Naive thymus-derived CD4-positive, alpha-beta T cell (primary cell): Measurements from ENCODE around the gene FIGN. TPM values are rescaled to one million over a fixed set of nuclear protein-coding genes. Genes with fewer than 3 reads are reported as not detected.

Source experiments
- ATAC-seq: fragments of 150-1000 bp; cut with Tn5 transposase; 2 replicates; pipeline ENCODE4 v1.10.0; 2021; ENCODE audit warnings: mild to moderate bottlenecking, moderate library complexity
- CTCF ChIA-PET: fragments of 350-600 bp; sonication (Branson Sonifier 250); formaldehyde crosslinking; loops from one replicate; lab custom pipeline; 2021; ENCODE audit warnings: antibody characterized with exemption; lab: Charles Lee
- POLR2A ChIA-PET: fragments of 350-600 bp; sonication (Branson Sonifier 250); formaldehyde crosslinking; loops from one replicate; lab custom pipeline; 2021; ENCODE audit warnings: antibody characterized with exemption, inconsistent platforms; lab: Charles Lee
- DNase-seq, 9 donors: peaks; one replicate each; pipeline versions ENCODE4 v3.0.0 to v3.0.0-alpha.2; 2020 to 2022; ENCODE audit warnings: mixed read lengths in 1 of 9
- H3K27ac ChIP-seq: one replicate; pipeline ENCODE4 v1.7.0; 2013; ENCODE audit warnings: mild to moderate bottlenecking, low read depth, low read length, moderate library complexity
- H3K27me3 ChIP-seq, 2 donors: one replicate each; pipeline ENCODE4 v1.7.0; 2013; ENCODE audit warnings: low read length in 2 of 2, mild to moderate bottlenecking in 2 of 2, moderate library complexity in 2 of 2; ENCODE audit not compliant: control insufficient read depth in 2 of 2, insufficient read depth in 2 of 2
- H3K36me3 ChIP-seq, 3 experiments: 1 replicate in 2 of 3; 2 replicates in 1 of 3; pipeline ENCODE4 v1.7.0; 2013; ENCODE audit warnings: low read length in 3 of 3, mild to moderate bottlenecking in 3 of 3, moderate library complexity in 1 of 3; ENCODE audit not compliant: insufficient read depth in 3 of 3, control insufficient read depth in 2 of 3
- H3K4me1 ChIP-seq, 2 donors: one replicate each; pipeline ENCODE4 v1.7.0; 2013; ENCODE audit warnings: low read length in 2 of 2, mild to moderate bottlenecking in 2 of 2, moderate library complexity in 1 of 2; ENCODE audit not compliant: control insufficient read depth in 2 of 2, insufficient read depth in 2 of 2
- H3K4me3 ChIP-seq: 2 replicates; pipeline ENCODE4 v1.7.0; 2013; ENCODE audit warnings: mild to moderate bottlenecking, low read length
- H3K9me3 ChIP-seq, 3 experiments: 1 replicate in 2 of 3; 2 replicates in 1 of 3; pipeline ENCODE4 v1.7.0; 2013; ENCODE audit warnings: low read length in 3 of 3; ENCODE audit not compliant: control insufficient read depth in 2 of 3
- H3K27ac Mint-ChIP-seq, 9 donors: one replicate each; pipeline ENCODE4 v1.8.0; 2020 to 2022; ENCODE audit warnings: mixed read lengths in 9 of 9, mild to moderate bottlenecking in 8 of 9, moderate library complexity in 5 of 9, inconsistent platforms in 2 of 9
- H3K27me3 Mint-ChIP-seq, 5 donors: one replicate each; pipeline ENCODE4 v1.8.0; 2021 to 2022; ENCODE audit warnings: mixed read lengths in 5 of 5, mild to moderate bottlenecking in 1 of 5
- H3K36me3 Mint-ChIP-seq, 5 donors: one replicate each; pipeline ENCODE4 v1.8.0; 2020 to 2022; ENCODE audit warnings: mixed read lengths in 5 of 5, mild to moderate bottlenecking in 3 of 5, inconsistent platforms in 1 of 5
- H3K4me1 Mint-ChIP-seq, 7 donors: one replicate each; pipeline ENCODE4 v1.8.0; 2020 to 2022; ENCODE audit warnings: mixed read lengths in 7 of 7, mild to moderate bottlenecking in 3 of 7, inconsistent platforms in 1 of 7
- H3K4me3 Mint-ChIP-seq, 10 donors: one replicate each; pipeline ENCODE4 v1.8.0; 2020 to 2022; ENCODE audit warnings: mild to moderate bottlenecking in 10 of 10, mixed read lengths in 10 of 10, moderate library complexity in 6 of 10, inconsistent platforms in 2 of 10
- H3K9me3 Mint-ChIP-seq, 11 donors: one replicate each; pipeline ENCODE4 v1.8.0; 2020 to 2022; ENCODE audit warnings: mixed read lengths in 11 of 11, mild to moderate bottlenecking in 4 of 11, inconsistent platforms in 1 of 11, moderate library complexity in 1 of 11
- intact Hi-C, 2 donors: fragments of 100-400 bp; cut with micrococcal nuclease; formaldehyde crosslinking; loops; one replicate each; pipeline ENCODE4 v1.15.1; 2023
- polyA plus RNA-seq, 2 donors: library from polyadenylated mRNA; unstranded; fragments of 300-500 nt; fragmentation: Illumina TruSeq; gene quantifications; one replicate each; pipeline ENCODE4 v1.2.3, GENCODE V29; 2021
- total RNA-seq, 6 experiments: library from RNA in 5 of 6; stranded (reverse) in 5 of 6; gene quantifications; 1 replicate in 5 of 6; 2 replicates in 1 of 6; pipeline ENCODE4 v1.2.3 and lab custom pipeline; 2021 to 2026

FIGN gene
- total and polyA plus RNA-seq, 7 experiments from 2014 or later: 0.05 TPM; not detected in 6

DNA sequence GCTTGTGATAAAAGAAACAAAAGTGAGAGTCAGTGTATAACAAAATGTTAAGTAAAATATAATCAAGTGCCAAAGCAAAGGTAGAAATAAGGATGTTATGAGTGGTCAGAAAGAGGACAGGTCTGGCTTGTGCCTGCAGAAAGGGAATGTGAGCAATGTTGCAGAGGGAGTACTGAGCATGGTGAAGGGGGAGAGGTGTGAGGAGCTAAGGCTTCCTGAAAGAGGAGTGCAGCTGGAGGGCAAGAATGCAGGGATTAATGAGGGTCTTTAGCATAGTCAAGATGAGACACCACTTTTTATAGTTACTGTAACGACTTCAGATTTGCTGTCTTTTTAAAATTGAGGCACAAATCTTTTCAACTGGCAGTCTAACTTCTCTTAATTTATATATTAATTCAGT, 22.0 kb upstream of the FIGN start:
- Histone ChIP-seq H3K4me3 (no peak overlapping the region), H3K36me3 (no peaks in the 10 kb centered on the region), H3K4me1 (no peaks in the 10 kb centered on the region), H3K27ac (no peak overlapping the region), H3K9me3 (no peaks in the 10 kb centered on the region), H3K27me3 (no peaks in the 10 kb centered on the region)
- Mint-ChIP-seq H3K4me3 (no peak overlapping the region), H3K9me3 (peaks cover 0 to 7% (median 0%) of the 10 kb centered on the region in 11 donors), H3K27me3 (no peaks in the 10 kb centered on the region), H3K4me1 (no peaks in the 10 kb centered on the region), H3K27ac (no peak overlapping the region), H3K36me3 (no peaks in the 10 kb centered on the region)
- ChIA-PET CTCF (no interaction called here), POLR2A (no interaction called here)
- no peak for ATAC-seq
- DNase-seq: no peak
- intact Hi-C loops: no loop called here

DNA sequence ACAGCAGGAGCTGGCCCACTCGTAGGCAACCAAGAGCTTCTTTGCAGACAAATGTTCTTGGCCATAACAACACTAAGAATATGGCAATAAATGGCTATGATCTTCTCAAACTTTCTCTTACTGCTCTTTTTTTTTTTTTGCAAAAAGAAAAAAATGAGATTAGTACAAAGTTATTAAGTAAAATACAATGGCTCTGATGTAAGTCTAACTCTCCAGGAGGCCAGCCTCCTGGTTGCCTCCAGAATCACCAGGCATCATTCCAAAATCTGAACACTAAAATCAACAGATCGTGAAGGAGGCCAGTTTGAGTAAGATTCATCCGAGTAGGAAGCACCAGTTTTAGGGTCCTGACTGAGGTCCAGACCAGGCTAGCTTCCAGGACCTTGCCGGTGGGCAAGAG, 20.8 kb upstream of the FIGN start:
- H3K27ac Mint-ChIP-seq: no peak overlapping the region
- H3K4me3 ChIP-seq: no peak overlapping the region
- no peaks in the 10 kb centered on the region for H3K4me1 Mint-ChIP-seq
- H3K9me3 Mint-ChIP-seq: peaks cover 0 to 7% (median 0%) of the 10 kb centered on the region in 11 donors
- no peaks in the 10 kb centered on the region for H3K27me3 ChIP-seq
- no peaks in the 10 kb centered on the region for H3K4me1 ChIP-seq
- H3K4me3 Mint-ChIP-seq: no peak overlapping the region
- no peaks in the 10 kb centered on the region for H3K27me3 Mint-ChIP-seq
- no peaks in the 10 kb centered on the region for H3K36me3 ChIP-seq
- no peaks in the 10 kb centered on the region for H3K36me3 Mint-ChIP-seq
- ChIA-PET POLR2A (no interaction called here), CTCF (no interaction called here)
- H3K27ac ChIP-seq: no peak overlapping the region
- intact Hi-C loops: no loop called here
- no peaks in the 10 kb centered on the region for H3K9me3 ChIP-seq
- ATAC-seq: no peak
- no peak for DNase-seq

DNA sequence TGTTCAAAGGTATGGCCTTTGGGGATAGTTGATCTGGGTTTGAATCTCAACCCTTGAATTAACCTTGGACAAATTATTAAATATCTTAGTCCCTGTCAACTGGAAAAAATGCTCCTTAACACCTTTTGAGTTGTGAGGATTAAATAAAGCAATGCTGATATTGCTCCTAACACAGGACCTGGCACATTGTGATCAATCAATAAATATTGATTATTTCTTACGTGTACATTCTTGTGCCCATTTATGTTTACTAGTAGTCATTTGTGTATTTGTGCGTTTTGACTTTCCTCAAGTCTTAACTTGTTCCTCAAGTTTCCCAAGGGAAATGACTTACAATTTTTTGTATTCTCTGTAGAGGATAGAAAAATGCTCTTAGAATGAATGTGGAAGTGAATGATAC, 19.6 kb upstream of the FIGN start:
- Mint-ChIP-seq H3K9me3 (peaks cover 0 to 7% (median 0%) of the 10 kb centered on the region in 11 donors), H3K36me3 (no peaks in the 10 kb centered on the region), H3K4me1 (no peaks in the 10 kb centered on the region), H3K27me3 (no peaks in the 10 kb centered on the region), H3K4me3 (no peak overlapping the region), H3K27ac (no peak overlapping the region)
- Histone ChIP-seq H3K9me3 (no peaks in the 10 kb centered on the region), H3K27me3 (no peaks in the 10 kb centered on the region), H3K4me1 (no peaks in the 10 kb centered on the region), H3K4me3 (no peak overlapping the region), H3K36me3 (no peaks in the 10 kb centered on the region), H3K27ac (no peak overlapping the region)
- DNase-seq: no peak
- intact Hi-C loops: no loop called here
- ChIA-PET POLR2A (no interaction called here), CTCF (no interaction called here)
- no peak for ATAC-seq

DNA sequence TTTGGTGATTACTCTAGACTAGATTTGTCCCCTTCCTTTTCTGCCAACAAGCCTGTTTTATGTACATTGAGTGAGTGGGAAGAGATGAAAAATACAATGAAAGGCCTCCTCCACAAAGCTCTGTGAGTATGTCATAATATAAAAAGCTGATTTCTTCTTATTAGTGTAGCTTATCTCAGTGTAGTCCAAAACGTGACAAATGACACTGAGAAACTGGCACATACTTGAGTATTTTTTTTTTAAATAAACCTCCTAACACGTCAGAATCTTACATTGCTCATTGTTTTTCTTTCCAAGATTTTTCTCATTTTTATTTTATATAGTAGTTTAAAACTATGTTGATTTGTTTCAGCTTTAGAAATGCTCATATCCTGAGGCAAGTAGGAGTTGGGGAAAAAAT, 17.9 kb upstream of the FIGN start:
- Mint-ChIP-seq H3K27ac (no peak overlapping the region), H3K36me3 (no peaks in the 10 kb centered on the region), H3K27me3 (no peaks in the 10 kb centered on the region), H3K4me3 (no peak overlapping the region), H3K9me3 (peaks cover 0 to 7% (median 1%) of the 10 kb centered on the region in 11 donors), H3K4me1 (no peaks in the 10 kb centered on the region)
- no peak overlapping the region for H3K4me3 ChIP-seq
- H3K4me1 ChIP-seq: no peaks in the 10 kb centered on the region
- no peak overlapping the region for H3K27ac ChIP-seq
- no peaks in the 10 kb centered on the region for H3K36me3 ChIP-seq
- CTCF ChIA-PET: no interaction called here
- no peaks in the 10 kb centered on the region for H3K9me3 ChIP-seq
- no peaks in the 10 kb centered on the region for H3K27me3 ChIP-seq
- ATAC-seq: no peak
- POLR2A ChIA-PET: no interaction called here
- intact Hi-C loops: no loop called here
- no peak for DNase-seq

GRCh38 chr2:163752267-163752666, 16.5 kb upstream of the FIGN start:
- Histone ChIP-seq H3K4me3 (no peak overlapping the region), H3K4me1 (no peaks in the 10 kb centered on the region), H3K9me3 (no peaks in the 10 kb centered on the region), H3K36me3 (no peaks in the 10 kb centered on the region), H3K27ac (no peak overlapping the region), H3K27me3 (no peaks in the 10 kb centered on the region)
- CTCF ChIA-PET: no interaction called here
- Mint-ChIP-seq H3K9me3 (peaks cover 0 to 10% (median 1%) of the 10 kb centered on the region in 11 donors), H3K27ac (no peak overlapping the region), H3K4me1 (no peaks in the 10 kb centered on the region), H3K27me3 (no peaks in the 10 kb centered on the region), H3K36me3 (no peaks in the 10 kb centered on the region), H3K4me3 (no peak overlapping the region)
- POLR2A ChIA-PET: no interaction called here
- no peak for DNase-seq
- no peak for ATAC-seq
- intact Hi-C loops: no loop called here

DNA sequence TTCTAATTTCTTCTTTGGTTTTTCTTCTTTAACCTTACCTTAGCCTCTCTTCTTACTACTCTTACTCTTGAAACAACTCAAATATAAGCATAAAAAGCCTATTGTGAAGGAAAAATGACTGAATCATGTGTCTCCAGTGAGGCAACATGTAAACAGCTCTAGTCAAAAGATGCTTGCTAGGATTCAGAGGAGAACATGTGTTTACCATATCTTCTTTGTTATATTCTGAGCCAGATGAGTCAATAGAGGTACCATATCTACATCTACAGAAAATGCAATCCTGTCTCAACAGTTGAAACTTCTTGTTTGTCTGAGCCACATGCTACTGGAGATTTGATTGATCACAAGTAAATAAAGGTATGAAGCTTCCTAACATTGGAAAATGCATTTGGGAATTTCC, 15.9 kb upstream of the FIGN start:
- no peak overlapping the region for H3K4me3 Mint-ChIP-seq
- H3K27me3 Mint-ChIP-seq: no peaks in the 10 kb centered on the region
- POLR2A ChIA-PET: no interaction called here
- H3K27ac ChIP-seq: no peak overlapping the region
- H3K36me3 ChIP-seq: no peaks in the 10 kb centered on the region
- H3K27ac Mint-ChIP-seq: no peak overlapping the region
- no peaks in the 10 kb centered on the region for H3K27me3 ChIP-seq
- no peaks in the 10 kb centered on the region for H3K36me3 Mint-ChIP-seq
- H3K4me1 ChIP-seq: no peaks in the 10 kb centered on the region
- peaks cover 0 to 12% (median 1%) of the 10 kb centered on the region in 11 donors for H3K9me3 Mint-ChIP-seq
- intact Hi-C loops: no loop called here
- DNase-seq (no peak), ATAC-seq (no peak)
- CTCF ChIA-PET: no interaction called here
- no peak overlapping the region for H3K4me3 ChIP-seq
- no peaks in the 10 kb centered on the region for H3K4me1 Mint-ChIP-seq
- H3K9me3 ChIP-seq: no peaks in the 10 kb centered on the region

- H3K27me3 ChIP-seq: no peaks in the 10 kb centered on the region
- ChIA-PET POLR2A (no interaction called here), CTCF (no interaction called here)
- DNase-seq: no peak
- no peaks in the 10 kb centered on the region for H3K9me3 ChIP-seq
- Mint-ChIP-seq H3K27me3 (no peaks in the 10 kb centered on the region), H3K4me3 (no peak overlapping the region), H3K9me3 (peaks cover 0 to 16% (median 3%) of the 10 kb centered on the region in 11 donors), H3K27ac (no peak overlapping the region), H3K4me1 (no peaks in the 10 kb centered on the region), H3K36me3 (no peaks in the 10 kb centered on the region)
- H3K27ac ChIP-seq: no peak overlapping the region
- no peaks in the 10 kb centered on the region for H3K4me1 ChIP-seq
- H3K4me3 ChIP-seq: no peak overlapping the region
- ATAC-seq: no peak
- H3K36me3 ChIP-seq: no peaks in the 10 kb centered on the region
- intact Hi-C loops: no loop called here
Measured at GRCh38 chr2:163748420-163748819, 12.6 kb upstream of the FIGN start.
